Measurements from ENCODE around the gene MRPS27. TPM values are rescaled to one million over a fixed set of nuclear protein-coding genes. Genes with fewer than 3 reads are reported as not detected.

MRPS27 gene
- total and polyA plus RNA-seq, 4 donors = 17.6 to 38.7 (median 34.9) TPM

DNA sequence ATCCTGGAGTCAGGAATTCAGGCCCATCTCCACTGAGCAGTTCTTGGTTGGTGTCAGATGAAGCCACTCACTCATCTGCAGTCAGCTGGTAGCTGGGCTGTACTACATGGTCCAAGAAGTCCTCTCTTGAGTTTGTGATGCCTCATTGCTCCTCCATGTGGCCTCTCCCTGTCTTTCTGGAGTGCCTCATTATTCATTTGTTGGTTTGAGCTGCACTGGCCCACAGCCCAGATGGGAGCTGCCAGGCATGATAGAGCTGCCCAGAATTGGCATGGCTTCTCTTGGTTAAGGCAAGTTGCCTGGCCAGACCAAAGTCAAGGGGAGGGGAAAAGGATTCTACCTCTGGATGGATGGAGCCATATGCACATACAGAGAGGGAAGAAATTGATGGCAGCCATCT, 8.1 kb upstream of the MRPS27 start:
- no peak for DNase-seq (ENCODE audit: low spot score)
- Histone ChIP-seq H3K4me1 (ENCODE audit: control insufficient read depth in 4 of 4, insufficient read depth in 4 of 4, low read length in 3 of 4) (no peaks in the 10 kb centered on the region), H3K9ac (ENCODE audit: low read depth in 1 of 2, low read length in 2 of 2) (no peak overlapping the region), H3K9me3 (ENCODE audit: control insufficient read depth in 4 of 4, low read length in 3 of 4) (no peaks in the 10 kb centered on the region), H3K4me3 (ENCODE audit: low read depth in 1 of 3, low read length in 3 of 3) (no peak overlapping the region), H3K27ac (ENCODE audit: low read depth in 1 of 2, low read length in 2 of 2) (no peak overlapping the region), H3K36me3 (ENCODE audit: control insufficient read depth in 4 of 4, insufficient read depth in 3 of 4, low read depth in 1 of 4, low read length in 3 of 4) (peaks cover 9 to 43% (median 19%) of the 10 kb centered on the region in 4 donors), H3K27me3 (ENCODE audit: control insufficient read depth in 4 of 4, insufficient read depth in 4 of 4, low read length in 3 of 4) (no peaks in the 10 kb centered on the region)
- TF ChIP-seq RAD21 (IDR thresholded peaks at IDR 0.05) = peak; percentile 24 to 51
- peak in 1 of 2 donors; percentile 16 for TF ChIP-seq RXRA (IDR thresholded peaks at IDR 0.05)
- no peak for TF ChIP-seq EGR1 (IDR thresholded peaks at IDR 0.05; ENCODE audit: low read depth in 2 of 2)
- TF ChIP-seq YY1 (IDR thresholded peaks at IDR 0.05) = peak; percentile 66
- TF ChIP-seq HNF4A (conservative IDR thresholded peaks at IDR 0.05) = peak; percentile 36 to 38

DNA sequence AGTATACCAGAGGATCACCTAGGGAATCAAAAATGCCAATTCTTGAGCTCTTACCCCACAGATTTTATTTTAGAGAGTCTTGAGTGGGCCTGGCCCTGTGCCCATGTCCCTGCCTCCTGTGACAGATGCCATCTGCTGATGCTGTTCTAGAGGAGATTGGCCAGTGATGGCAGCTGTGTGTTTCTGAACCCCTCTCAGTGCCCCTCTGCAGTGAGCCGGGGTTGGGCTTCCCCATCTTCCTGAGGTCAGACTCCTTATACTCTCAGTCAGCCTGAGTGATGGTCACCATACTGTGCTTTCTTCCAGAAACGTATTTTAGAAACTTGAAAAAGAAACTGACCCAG, 6.2 kb upstream of the MRPS27 start:
- DNase-seq (ENCODE audit: low spot score) = no peak
- no peak overlapping the region for H3K9ac ChIP-seq (ENCODE audit: low read depth in 1 of 2, low read length in 2 of 2)
- H3K4me3 ChIP-seq (ENCODE audit: low read depth in 1 of 3, low read length in 3 of 3) = no peak overlapping the region

More for the DNA sequence above, 6.2 kb upstream of the MRPS27 start:
- Histone ChIP-seq H3K27ac (ENCODE audit: low read depth in 1 of 2, low read length in 2 of 2) (no peak overlapping the region), H3K27me3 (ENCODE audit: control insufficient read depth in 4 of 4, insufficient read depth in 4 of 4, low read length in 3 of 4) (no peaks in the 10 kb centered on the region), H3K4me1 (ENCODE audit: control insufficient read depth in 4 of 4, insufficient read depth in 4 of 4, low read length in 3 of 4) (peaks cover 0 to 2% (median 0%) of the 10 kb centered on the region in 4 donors), H3K9me3 (ENCODE audit: control insufficient read depth in 4 of 4, low read length in 3 of 4) (no peaks in the 10 kb centered on the region), H3K36me3 (ENCODE audit: control insufficient read depth in 4 of 4, insufficient read depth in 3 of 4, low read depth in 1 of 4, low read length in 3 of 4) (peaks cover 6 to 41% (median 17%) of the 10 kb centered on the region in 4 donors)
- TF ChIP-seq NR2F2 (IDR thresholded peaks at IDR 0.05) (no peak), GABPA (IDR thresholded peaks at IDR 0.05 in 1 of 2, conservative IDR thresholded peaks at IDR 0.05 in 1 of 2) (no peak), JUND (IDR thresholded peaks at IDR 0.05) (no peak), HNF4A (conservative IDR thresholded peaks at IDR 0.05) (no peak), FOXA1 (IDR thresholded peaks at IDR 0.05) (no peak), RXRA (IDR thresholded peaks at IDR 0.05) (no peak), FOXA2 (IDR thresholded peaks at IDR 0.05) (no peak), RAD21 (IDR thresholded peaks at IDR 0.05) (no peak), TAF1 (conservative IDR thresholded peaks at IDR 0.05) (no peak)
- TF ChIP-seq, protein P1, sequence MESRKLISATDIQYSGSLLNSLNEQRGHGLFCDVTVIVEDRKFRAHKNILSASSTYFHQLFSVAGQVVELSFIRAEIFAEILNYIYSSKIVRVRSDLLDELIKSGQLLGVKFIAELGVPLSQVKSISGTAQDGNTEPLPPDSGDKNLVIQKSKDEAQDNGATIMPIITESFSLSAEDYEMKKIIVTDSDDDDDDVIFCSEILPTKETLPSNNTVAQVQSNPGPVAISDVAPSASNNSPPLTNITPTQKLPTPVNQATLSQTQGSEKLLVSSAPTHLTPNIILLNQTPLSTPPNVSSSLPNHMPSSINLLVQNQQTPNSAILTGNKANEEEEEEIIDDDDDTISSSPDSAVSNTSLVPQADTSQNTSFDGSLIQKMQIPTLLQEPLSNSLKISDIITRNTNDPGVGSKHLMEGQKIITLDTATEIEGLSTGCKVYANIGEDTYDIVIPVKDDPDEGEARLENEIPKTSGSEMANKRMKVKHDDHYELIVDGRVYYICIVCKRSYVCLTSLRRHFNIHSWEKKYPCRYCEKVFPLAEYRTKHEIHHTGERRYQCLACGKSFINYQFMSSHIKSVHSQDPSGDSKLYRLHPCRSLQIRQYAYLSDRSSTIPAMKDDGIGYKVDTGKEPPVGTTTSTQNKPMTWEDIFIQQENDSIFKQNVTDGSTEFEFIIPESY (IDR thresholded peaks at IDR 0.05) = no peak
- TF ChIP-seq, protein P2, sequence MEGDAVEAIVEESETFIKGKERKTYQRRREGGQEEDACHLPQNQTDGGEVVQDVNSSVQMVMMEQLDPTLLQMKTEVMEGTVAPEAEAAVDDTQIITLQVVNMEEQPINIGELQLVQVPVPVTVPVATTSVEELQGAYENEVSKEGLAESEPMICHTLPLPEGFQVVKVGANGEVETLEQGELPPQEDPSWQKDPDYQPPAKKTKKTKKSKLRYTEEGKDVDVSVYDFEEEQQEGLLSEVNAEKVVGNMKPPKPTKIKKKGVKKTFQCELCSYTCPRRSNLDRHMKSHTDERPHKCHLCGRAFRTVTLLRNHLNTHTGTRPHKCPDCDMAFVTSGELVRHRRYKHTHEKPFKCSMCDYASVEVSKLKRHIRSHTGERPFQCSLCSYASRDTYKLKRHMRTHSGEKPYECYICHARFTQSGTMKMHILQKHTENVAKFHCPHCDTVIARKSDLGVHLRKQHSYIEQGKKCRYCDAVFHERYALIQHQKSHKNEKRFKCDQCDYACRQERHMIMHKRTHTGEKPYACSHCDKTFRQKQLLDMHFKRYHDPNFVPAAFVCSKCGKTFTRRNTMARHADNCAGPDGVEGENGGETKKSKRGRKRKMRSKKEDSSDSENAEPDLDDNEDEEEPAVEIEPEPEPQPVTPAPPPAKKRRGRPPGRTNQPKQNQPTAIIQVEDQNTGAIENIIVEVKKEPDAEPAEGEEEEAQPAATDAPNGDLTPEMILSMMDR (IDR thresholded peaks at IDR 0.05; ENCODE audit: low read depth, low read length, missing input control) = no peak
- TF ChIP-seq, protein P3, sequence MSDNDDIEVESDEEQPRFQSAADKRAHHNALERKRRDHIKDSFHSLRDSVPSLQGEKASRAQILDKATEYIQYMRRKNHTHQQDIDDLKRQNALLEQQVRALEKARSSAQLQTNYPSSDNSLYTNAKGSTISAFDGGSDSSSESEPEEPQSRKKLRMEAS (IDR thresholded peaks at IDR 0.05) = no peak
- TF ChIP-seq, protein P4, sequence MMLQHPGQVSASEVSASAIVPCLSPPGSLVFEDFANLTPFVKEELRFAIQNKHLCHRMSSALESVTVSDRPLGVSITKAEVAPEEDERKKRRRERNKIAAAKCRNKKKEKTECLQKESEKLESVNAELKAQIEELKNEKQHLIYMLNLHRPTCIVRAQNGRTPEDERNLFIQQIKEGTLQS (IDR thresholded peaks at IDR 0.05) = no peak
- 88% methylated on average over 2 of the region's 2 CpGs for WGBS

Data from liver (tissue), 9 donors.